HCT116 (cell line): Measurements from ENCODE around the gene TBC1D1.

Experiments
- CTCF ChIP-seq, 3 experiments: fragments of 200-600 bp in 1 of 3; sonication (generic) in 1 of 3; IDR thresholded peaks in 2 of 3; conservative IDR thresholded peaks in 1 of 3; 2 replicates each; pipeline ENCODE4 v1.5.1; 2012 to 2017; ENCODE audit warnings: low read depth in 2 of 3, low read length in 2 of 3, antibody characterized with exemption in 1 of 3, borderline replicate concordance in 1 of 3, control low read depth in 1 of 3, mild to moderate bottlenecking in 1 of 3, mixed read lengths in 1 of 3, mixed run types in 1 of 3, moderate library complexity in 1 of 3; ENCODE audit not compliant: insufficient read depth in 1 of 3
- EZH2 ChIP-seq: fragments of 200-600 bp; sonication (generic); IDR thresholded peaks from 2 replicates; pipeline ENCODE4 v1.6.1; 2017; ENCODE audit warnings: antibody characterized with exemption, mixed run types
- EZH2phosphoT487 ChIP-seq: fragments of 200-600 bp; IDR thresholded peaks from 2 replicates; pipeline ENCODE4 v1.6.1; 2018; ENCODE audit warnings: antibody characterized with exemption, borderline replicate concordance
- FOSL1 ChIP-seq: IDR thresholded peaks from 2 replicates; pipeline ENCODE4 v1.6.1; 2012; ENCODE audit warnings: low read depth
- POLR2A ChIP-seq: IDR thresholded peaks from 2 replicates; pipeline ENCODE4 v1.7.0; 2011; ENCODE audit warnings: borderline replicate concordance; ENCODE audit not compliant: insufficient read depth, insufficient read length; ENCODE audit errors: extremely low read depth
- SIN3A ChIP-seq: IDR thresholded peaks from 2 replicates; pipeline ENCODE4 v1.6.1; 2012; ENCODE audit warnings: low read depth
- TCF7L2 ChIP-seq: IDR thresholded peaks from 2 replicates; pipeline ENCODE4 v1.7.0; 2011; ENCODE audit warnings: borderline replicate concordance, inconsistent platforms; ENCODE audit not compliant: insufficient read depth, insufficient read length; ENCODE audit errors: extremely low read depth

- no peak for TF ChIP-seq SIN3A
- no peak for TF ChIP-seq CTCF (IDR thresholded peaks at IDR 0.05 in 2 of 3, conservative IDR thresholded peaks at IDR 0.05 in 1 of 3; ENCODE audit: borderline replicate concordance in 1 of 3, insufficient read depth in 1 of 3, low read depth in 2 of 3, low read length in 2 of 3)
- no peak for TF ChIP-seq POLR2A
- no peak for TF ChIP-seq EZH2
- TF ChIP-seq TCF7L2, result no peak
- TF ChIP-seq FOSL1, result no peak
- no peak for TF ChIP-seq EZH2phosphoT487
These were observed 112.7 kb downstream of the TBC1D1 start for GRCh38 chr4:38003628-38004027.
